Endothelial cell of umbilical vein (primary cell): ENCODE data around the gene RYR2. TPM values are rescaled to one million over a fixed set of nuclear protein-coding genes. Genes with fewer than 3 reads are reported as not detected.

ENCODE experiments used
- BruUV-seq: library from RNA; stranded (reverse); fragments of 400-500 nt; replicated peaks from 2 replicates; lab custom pipeline; 2021; lab: Mats Ljungman, UMichigan
- CTCF ChIA-PET: fragments of 300-600, 350-600 bp; sonication (Branson Sonifier 250); formaldehyde crosslinking; loops from one replicate; lab custom pipeline; 2021; ENCODE audit warnings: antibody characterized with exemption, inconsistent platforms; lab: Charles Lee
- POLR2A ChIA-PET: fragments of 300-600, 350-600 bp; sonication (Branson Sonifier 250); formaldehyde crosslinking; loops from one replicate; lab custom pipeline; 2021; ENCODE audit warnings: antibody characterized with exemption, inconsistent platforms; lab: Charles Lee
- DNase-seq: peaks from one replicate; pipeline ENCODE4 v3.0.0-alpha.2; 2011; ENCODE audit warnings: low read depth, low spot score
- FAIRE-seq: peaks from 2 replicates; lab custom pipeline; 2011; peaks lifted over from hg19 to GRCh38; lab: Jason Lieb, UNC
- H2AFZ ChIP-seq: 2 replicates; pipeline ENCODE4 v1.6.0; 2012; ENCODE audit warnings: low read depth, low read length, control low read depth, inconsistent platforms
- H3K27ac ChIP-seq: 2 replicates; pipeline ENCODE4 v1.5.1; 2011; ENCODE audit warnings: low read depth, mild to moderate bottlenecking, control low read depth, low read length, moderate library complexity; ENCODE audit not compliant: insufficient read depth
- H3K27me3 ChIP-seq, 2 experiments: 2 replicates each; pipeline versions ENCODE4 v1.6.0 to v1.6.1; 2011; ENCODE audit warnings: low read length in 2 of 2, mixed read lengths in 1 of 2; ENCODE audit not compliant: control insufficient read depth in 2 of 2, insufficient read depth in 2 of 2
- H3K36me3 ChIP-seq, 2 experiments: 2 replicates in 1 of 2; 3 replicates in 1 of 2; pipeline ENCODE4 v1.5.1; 2011; ENCODE audit warnings: low read length in 2 of 2, mild to moderate bottlenecking in 1 of 2, moderate library complexity in 1 of 2; ENCODE audit not compliant: control insufficient read depth in 2 of 2, insufficient read depth in 2 of 2; ENCODE audit errors: extremely low read depth in 1 of 2
- H3K4me1 ChIP-seq: 3 replicates; pipeline ENCODE4 v1.5.1; 2011; ENCODE audit warnings: mild to moderate bottlenecking, low read length; ENCODE audit not compliant: control insufficient read depth, insufficient read depth; ENCODE audit errors: extremely low read depth
- H3K4me2 ChIP-seq: 2 replicates; pipeline ENCODE4 v1.6.1; 2011; ENCODE audit warnings: low read length, control low read depth, mixed read lengths; ENCODE audit not compliant: insufficient read depth
- H3K4me3 ChIP-seq, 3 experiments: fragments of 200-600 bp in 1 of 3; sonication (generic), shearing (Covaris generic) in 1 of 3; replicated peaks in 1 of 3; 2 replicates each; pipeline ENCODE4 v1.5.1; 2011 to 2016; ENCODE audit warnings: control low read depth in 3 of 3, low read length in 3 of 3, mild to moderate bottlenecking in 2 of 3, inconsistent platforms in 1 of 3, low read depth in 1 of 3, moderate library complexity in 1 of 3; ENCODE audit not compliant: insufficient read depth in 1 of 3
- H3K79me2 ChIP-seq: 2 replicates; pipeline ENCODE4 v1.6.0; 2012; ENCODE audit warnings: low read length, inconsistent platforms; ENCODE audit not compliant: control insufficient read depth, insufficient read depth
- H3K9ac ChIP-seq: replicated peaks from 2 replicates; pipeline ENCODE3; 2011; ENCODE audit warnings: low read length, control low read depth; ENCODE audit not compliant: insufficient read depth; ENCODE audit errors: extremely low read depth
- H3K9me1 ChIP-seq: replicated peaks from 3 replicates; pipeline ENCODE4 v1.6.0; 2011; ENCODE audit warnings: mild to moderate bottlenecking, low read length; ENCODE audit not compliant: control insufficient read depth, insufficient read depth; ENCODE audit errors: extremely low read depth
- H3K9me3 ChIP-seq: replicated peaks from 2 replicates; pipeline ENCODE4 v1.5.1; 2012; ENCODE audit warnings: low read length, inconsistent platforms; ENCODE audit not compliant: control insufficient read depth, insufficient read depth
- H4K20me1 ChIP-seq: replicated peaks from 2 replicates; pipeline ENCODE3; 2011; ENCODE audit warnings: mild to moderate bottlenecking, low read length; ENCODE audit not compliant: control insufficient read depth, insufficient read depth; ENCODE audit errors: extremely low read depth
- EZH2 ChIP-seq: IDR thresholded peaks from 2 replicates; pipeline ENCODE4 v1.6.1; 2012; ENCODE audit warnings: borderline replicate concordance, low read depth, mild to moderate bottlenecking, moderate library complexity, low read length, inconsistent platforms; ENCODE audit not compliant: severe bottlenecking
- FOS ChIP-seq: IDR thresholded peaks from 2 replicates; pipeline ENCODE4 v1.6.1; 2011; ENCODE audit warnings: mild to moderate bottlenecking, low read length, moderate library complexity, borderline replicate concordance; ENCODE audit not compliant: insufficient read depth
- GATA2 ChIP-seq: IDR thresholded peaks from 2 replicates; pipeline ENCODE4 v1.7.0; 2011; ENCODE audit warnings: low read depth, mild to moderate bottlenecking, moderate library complexity, mixed read lengths, low read length; ENCODE audit not compliant: insufficient read length, insufficient read depth
- JUN ChIP-seq: IDR thresholded peaks from 2 replicates; pipeline ENCODE4 v1.6.1; 2011; ENCODE audit warnings: borderline replicate concordance, low read depth; ENCODE audit not compliant: insufficient read length, insufficient read depth
- MYC ChIP-seq: IDR thresholded peaks from one replicate; pipeline ENCODE4 v1.6.1; 2011; ENCODE audit warnings: mild to moderate bottlenecking, low read depth, low read length
- POLR2A ChIP-seq: IDR thresholded peaks from 2 replicates; pipeline ENCODE4 v1.6.1; 2012; ENCODE audit warnings: low read depth, mild to moderate bottlenecking, control low read depth, low read length
- POLR2AphosphoS5 ChIP-seq: IDR thresholded peaks from 2 replicates; pipeline ENCODE4 v1.6.1; 2012; ENCODE audit warnings: low read depth, mild to moderate bottlenecking, control low read depth, low read length, moderate library complexity; ENCODE audit not compliant: insufficient read depth
- dilution Hi-C: fragments of 300-500 bp; cut with MboI; formaldehyde crosslinking; loops from one replicate; pipeline ENCODE4 v1.15.0; 2019; ENCODE audit warnings: low sequenced_read_pairs; ENCODE audit not compliant: extremely low pct_ligation_motif_present
- intact Hi-C: fragments of 100-400 bp; cut with micrococcal nuclease; formaldehyde crosslinking; loops from one replicate; pipeline ENCODE4 v1.10.0; 2022
- polyA plus RNA-seq, 4 experiments: library from polyadenylated mRNA; depleted of rRNA in 3 of 4; stranded (reverse) in 3 of 4; unstranded in 1 of 4; fragments of >200 nt; gene quantifications; 2 replicates each; pipeline versions ENCODE4 v1.2.1 to v1.2.3, GENCODE V29; 2011 to 2012; ENCODE audit warnings: missing spikeins in 1 of 4
- total RNA-seq: library from RNA; stranded (reverse); gene quantifications from 2 replicates; pipeline ENCODE4 v1.2.3, GENCODE V29; 2021
- TF ChIP-seq, protein P1 (sequence below), 2 donors: IDR thresholded peaks; 1 replicate in 1 of 2; 2 replicates in 1 of 2; pipeline ENCODE4 v1.5.1; 2011; ENCODE audit warnings: low read length in 2 of 2, mild to moderate bottlenecking in 2 of 2, moderate library complexity in 2 of 2, control low read depth in 1 of 2, inconsistent platforms in 1 of 2, low read depth in 1 of 2; ENCODE audit not compliant: insufficient read depth in 1 of 2; ENCODE audit errors: extremely low read depth in 1 of 2
- TF ChIP-seq, protein P2 (sequence below): IDR thresholded peaks from 2 replicates; pipeline ENCODE4 v1.6.1; 2011; ENCODE audit not compliant: insufficient read depth, insufficient read length

The RYR2 gene
- total and polyA plus RNA-seq, 2 donors (not counting 3 experiments of a cell fraction or from before 2014, with no cell fraction given) = not detected

- intact Hi-C loops = no loop called here
- no peak overlapping the region for H3K9ac ChIP-seq
- TF ChIP-seq GATA2 (no peak), MYC (no peak), POLR2AphosphoS5 (no peak), POLR2A (no peak), FOS (no peak), EZH2 (no peak), JUN (no peak)
- TF ChIP-seq, protein P1, sequence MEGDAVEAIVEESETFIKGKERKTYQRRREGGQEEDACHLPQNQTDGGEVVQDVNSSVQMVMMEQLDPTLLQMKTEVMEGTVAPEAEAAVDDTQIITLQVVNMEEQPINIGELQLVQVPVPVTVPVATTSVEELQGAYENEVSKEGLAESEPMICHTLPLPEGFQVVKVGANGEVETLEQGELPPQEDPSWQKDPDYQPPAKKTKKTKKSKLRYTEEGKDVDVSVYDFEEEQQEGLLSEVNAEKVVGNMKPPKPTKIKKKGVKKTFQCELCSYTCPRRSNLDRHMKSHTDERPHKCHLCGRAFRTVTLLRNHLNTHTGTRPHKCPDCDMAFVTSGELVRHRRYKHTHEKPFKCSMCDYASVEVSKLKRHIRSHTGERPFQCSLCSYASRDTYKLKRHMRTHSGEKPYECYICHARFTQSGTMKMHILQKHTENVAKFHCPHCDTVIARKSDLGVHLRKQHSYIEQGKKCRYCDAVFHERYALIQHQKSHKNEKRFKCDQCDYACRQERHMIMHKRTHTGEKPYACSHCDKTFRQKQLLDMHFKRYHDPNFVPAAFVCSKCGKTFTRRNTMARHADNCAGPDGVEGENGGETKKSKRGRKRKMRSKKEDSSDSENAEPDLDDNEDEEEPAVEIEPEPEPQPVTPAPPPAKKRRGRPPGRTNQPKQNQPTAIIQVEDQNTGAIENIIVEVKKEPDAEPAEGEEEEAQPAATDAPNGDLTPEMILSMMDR (IDR thresholded peaks at IDR 0.05; ENCODE audit: extremely low read depth in 1 of 2, insufficient read depth in 1 of 2, low read depth in 1 of 2, low read length in 2 of 2) = no peak
- TF ChIP-seq, protein P2, sequence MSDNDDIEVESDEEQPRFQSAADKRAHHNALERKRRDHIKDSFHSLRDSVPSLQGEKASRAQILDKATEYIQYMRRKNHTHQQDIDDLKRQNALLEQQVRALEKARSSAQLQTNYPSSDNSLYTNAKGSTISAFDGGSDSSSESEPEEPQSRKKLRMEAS = no peak
- FAIRE-seq (no peak), DNase-seq (no peak)
- H3K27ac ChIP-seq = no peak overlapping the region
- H3K4me1 ChIP-seq = no peaks in the 10 kb centered on the region
- no peak overlapping the region for H3K4me2 ChIP-seq
- no peak overlapping the region for H2AFZ ChIP-seq
- H4K20me1 ChIP-seq = no peaks in the 10 kb centered on the region
- no peaks in the 10 kb centered on the region for H3K9me1 ChIP-seq
- CTCF ChIA-PET = no interaction called here
- no peak overlapping the region for H3K4me3 ChIP-seq
- H3K9me3 ChIP-seq = peaks cover 2% of the 10 kb centered on the region
- no peaks in the 10 kb centered on the region for H3K36me3 ChIP-seq
- no peaks in the 10 kb centered on the region for H3K27me3 ChIP-seq
- POLR2A ChIA-PET = no interaction called here
- dilution Hi-C loops = no loop called here
- H3K79me2 ChIP-seq = no peaks in the 10 kb centered on the region
- BruUV-seq = no TSS peak
Observed at GRCh38 chr1:237232501-237232900, 190.5 kb downstream of the RYR2 start.
